HCT116 (cell line): ENCODE results near the gene ZP3. TPM values are rescaled to one million over a fixed set of nuclear protein-coding genes. Genes with fewer than 3 reads are reported as not detected.

Source experiments
- ATAC-seq: fragments of 200-7000 bp; cut with Tn5 transposase; 2 replicates; pipeline ENCODE4 v1.9.1; 2020; ENCODE audit warnings: mild to moderate bottlenecking, moderate library complexity
- BruUV-seq: library from RNA; stranded (reverse); fragments of 400-500 nt; replicated peaks from 2 replicates; lab custom pipeline; 2021; lab: Mats Ljungman, UMichigan
- CTCF ChIA-PET: fragments of 300-600 bp; sonication (Branson Sonifier 250); formaldehyde crosslinking; loops from one replicate; lab custom pipeline; 2021; ENCODE audit warnings: antibody characterized with exemption; lab: Charles Lee
- POLR2A ChIA-PET: fragments of 300-600, 350-600 bp; sonication (Branson Sonifier 250); formaldehyde crosslinking; loops from one replicate; lab custom pipeline; 2021; ENCODE audit warnings: antibody characterized with exemption; lab: Charles Lee
- RAD21 ChIA-PET, 2 experiments: fragments of 300-600 bp; sonication (Branson Sonifier 250); formaldehyde crosslinking; loops; one replicate each; lab custom pipeline; 2023; ENCODE audit warnings: low total read pairs in 2 of 2; ENCODE audit not compliant: uncharacterized antibody in 2 of 2, unreplicated experiment in 2 of 2, low non-redundant PET in 1 of 2; lab: Charles Lee
- DNase-seq: peaks from one replicate; pipeline ENCODE4 v3.0.0-alpha.2; 2010; ENCODE audit warnings: low read depth, low spot score
- H2AFZ ChIP-seq: fragments of 200-600 bp; shearing (Covaris generic), sonication (generic); 2 replicates; pipeline ENCODE4 v1.6.1; 2017; ENCODE audit warnings: low read depth, mixed run types, mixed read lengths, antibody characterized with exemption, low read length; ENCODE audit not compliant: poor library complexity, severe bottlenecking
- H3K27ac ChIP-seq: 2 replicates; pipeline ENCODE4 v1.5.1; 2012; ENCODE audit warnings: low read depth, low read length
- H3K27me3 ChIP-seq: fragments of 200-600 bp; sonication (generic); 2 replicates; pipeline ENCODE4 v1.6.1; 2016; ENCODE audit warnings: mixed run types, low read length, mixed read lengths; ENCODE audit not compliant: insufficient read depth
- H3K36me3 ChIP-seq, 2 experiments: fragments of 200-500 bp in 1 of 2; fragments of 200-600 bp in 1 of 2; sonication (Bioruptor generic) in 1 of 2; sonication (generic) in 1 of 2; 2 replicates each; pipeline versions ENCODE4 v1.5.1 to v1.6.1; 2014 to 2016; ENCODE audit warnings: low read length in 2 of 2, inconsistent platforms in 1 of 2, mixed read lengths in 1 of 2, mixed run types in 1 of 2; ENCODE audit not compliant: insufficient read depth in 2 of 2, control insufficient read depth in 1 of 2
- H3K4me1 ChIP-seq, 2 experiments: fragments of 200-600 bp in 1 of 2; sonication (generic) in 1 of 2; 2 replicates each; pipeline versions ENCODE4 v1.5.1 to v1.6.1; 2012 to 2017; ENCODE audit warnings: low read length in 2 of 2, inconsistent platforms in 1 of 2, mild to moderate bottlenecking in 1 of 2, mixed read lengths in 1 of 2, mixed run types in 1 of 2, moderate library complexity in 1 of 2; ENCODE audit not compliant: insufficient read depth in 2 of 2, control insufficient read depth in 1 of 2
- H3K4me2 ChIP-seq: fragments of 200-600 bp; sonication (generic); 2 replicates; pipeline ENCODE4 v1.6.1; 2017; ENCODE audit warnings: mixed run types, low read length, mixed read lengths
- H3K4me3 ChIP-seq, 2 experiments: fragments of 200-600 bp in 1 of 2; sonication (generic) in 1 of 2; replicated peaks in 1 of 2; 2 replicates each; pipeline ENCODE4 v1.5.1; 2011 to 2016; ENCODE audit warnings: low read length in 2 of 2, control low read depth in 1 of 2, low read depth in 1 of 2, mild to moderate bottlenecking in 1 of 2, mixed read lengths in 1 of 2, mixed run types in 1 of 2
- H3K79me2 ChIP-seq: fragments of 200-600 bp; sonication (generic); 2 replicates; pipeline ENCODE4 v1.6.1; 2017; ENCODE audit warnings: mild to moderate bottlenecking, mixed run types, low read length, moderate library complexity, mixed read lengths; ENCODE audit not compliant: insufficient read depth
- H3K9ac ChIP-seq: fragments of 200-600 bp; sonication (generic); 2 replicates; pipeline ENCODE4 v1.6.1; 2016; ENCODE audit warnings: low read length, mixed read lengths
- H3K9me2 ChIP-seq: fragments of 200-600 bp; sonication (generic), shearing (Covaris generic); 2 replicates; pipeline ENCODE4 v1.6.1; 2017; ENCODE audit warnings: mixed run types, mild to moderate bottlenecking, moderate library complexity; ENCODE audit not compliant: insufficient read depth
- H3K9me3 ChIP-seq, 2 experiments: fragments of 200-500 bp in 1 of 2; fragments of 200-600 bp in 1 of 2; sonication (Bioruptor generic) in 1 of 2; sonication (generic) in 1 of 2; 2 replicates each; pipeline ENCODE4 v1.6.1; 2014 to 2017; ENCODE audit warnings: low read length in 2 of 2, mixed read lengths in 2 of 2, inconsistent platforms in 1 of 2, low read depth in 1 of 2, mild to moderate bottlenecking in 1 of 2, mixed run types in 1 of 2, moderate library complexity in 1 of 2; ENCODE audit not compliant: control insufficient read depth in 1 of 2, insufficient read depth in 1 of 2
- H4K20me1 ChIP-seq: fragments of 200-600 bp; sonication (generic), shearing (Covaris generic); 2 replicates; pipeline ENCODE4 v1.6.1; 2017; ENCODE audit warnings: mixed run types, mild to moderate bottlenecking, moderate library complexity; ENCODE audit not compliant: insufficient read depth
- ATF3 ChIP-seq: IDR thresholded peaks from 2 replicates; pipeline ENCODE4 v1.6.1; 2012
- CBX3 ChIP-seq: IDR thresholded peaks from 2 replicates; pipeline ENCODE4 v1.6.1; 2012; ENCODE audit warnings: low read depth
- CEBPB ChIP-seq: IDR thresholded peaks from 2 replicates; pipeline ENCODE4 v1.6.1; 2012; ENCODE audit warnings: low read depth
- CTCF ChIP-seq, 3 experiments: fragments of 200-600 bp in 1 of 3; sonication (generic) in 1 of 3; IDR thresholded peaks in 2 of 3; conservative IDR thresholded peaks in 1 of 3; 2 replicates each; pipeline ENCODE4 v1.5.1; 2012 to 2017; ENCODE audit warnings: low read depth in 2 of 3, low read length in 2 of 3, antibody characterized with exemption in 1 of 3, borderline replicate concordance in 1 of 3, control low read depth in 1 of 3, mild to moderate bottlenecking in 1 of 3, mixed read lengths in 1 of 3, mixed run types in 1 of 3, moderate library complexity in 1 of 3; ENCODE audit not compliant: insufficient read depth in 1 of 3
- ELF1 ChIP-seq: IDR thresholded peaks from 2 replicates; pipeline ENCODE4 v1.6.1; 2012; ENCODE audit warnings: low read depth, borderline replicate concordance
- EZH2 ChIP-seq: fragments of 200-600 bp; sonication (generic); IDR thresholded peaks from 2 replicates; pipeline ENCODE4 v1.6.1; 2017; ENCODE audit warnings: antibody characterized with exemption, mixed run types
- EZH2phosphoT487 ChIP-seq: fragments of 200-600 bp; IDR thresholded peaks from 2 replicates; pipeline ENCODE4 v1.6.1; 2018; ENCODE audit warnings: antibody characterized with exemption, borderline replicate concordance
- FOSL1 ChIP-seq: IDR thresholded peaks from 2 replicates; pipeline ENCODE4 v1.6.1; 2012; ENCODE audit warnings: low read depth
- JUND ChIP-seq: IDR thresholded peaks from 2 replicates; pipeline ENCODE4 v1.6.1; 2012
- MAX ChIP-seq: IDR thresholded peaks from 2 replicates; pipeline ENCODE4 v1.6.1; 2012
- POLR2A ChIP-seq: IDR thresholded peaks from 2 replicates; pipeline ENCODE4 v1.7.0; 2011; ENCODE audit warnings: borderline replicate concordance; ENCODE audit not compliant: insufficient read depth, insufficient read length; ENCODE audit errors: extremely low read depth
- REST ChIP-seq: IDR thresholded peaks from 2 replicates; pipeline ENCODE4 v1.6.1; 2012; ENCODE audit warnings: low read depth
- SIN3A ChIP-seq: IDR thresholded peaks from 2 replicates; pipeline ENCODE4 v1.6.1; 2012; ENCODE audit warnings: low read depth
- SP1 ChIP-seq: IDR thresholded peaks from 2 replicates; pipeline ENCODE4 v1.6.1; 2012; ENCODE audit warnings: low read depth
- SRF ChIP-seq: IDR thresholded peaks from 2 replicates; pipeline ENCODE4 v1.6.1; 2012; ENCODE audit warnings: low read depth
- YY1 ChIP-seq: IDR thresholded peaks from 2 replicates; pipeline ENCODE4 v1.6.1; 2011; ENCODE audit warnings: low read length, low read depth, moderate library complexity, mild to moderate bottlenecking; ENCODE audit not compliant: insufficient replicate concordance; ENCODE audit errors: extremely low read depth
- ZBTB33 ChIP-seq: IDR thresholded peaks from 2 replicates; pipeline ENCODE4 v1.6.1; 2011; ENCODE audit warnings: mild to moderate bottlenecking, low read length, moderate library complexity; ENCODE audit not compliant: insufficient replicate concordance; ENCODE audit errors: extremely low read depth
- ZNF274 ChIP-seq: fragments of 200-500 bp; sonication (Bioruptor generic); IDR thresholded peaks from 2 replicates; pipeline ENCODE4 v1.6.1; 2014; ENCODE audit warnings: mild to moderate bottlenecking, low read depth, low read length, inconsistent platforms
- intact Hi-C: fragments of 100-400 bp; cut with micrococcal nuclease; formaldehyde crosslinking; loops from 2 replicates; pipeline ENCODE4 v1.10.0; 2022
- total RNA-seq: library from RNA; stranded (reverse); gene quantifications from one replicate; pipeline ENCODE4 v1.2.1, GENCODE V29; 2021; ENCODE audit not compliant: unreplicated experiment

Gene ZP3
- total RNA-seq, 1 experiment from 2014 or later, result 23.4 TPM

- no peak overlapping the region for H3K9ac ChIP-seq
- no TSS peak for BruUV-seq
- intact Hi-C loops, result no loop called here
- H3K9me3 ChIP-seq, result no peaks in the 10 kb centered on the region
- H3K27me3 ChIP-seq, result no peaks in the 10 kb centered on the region
- H3K4me1 ChIP-seq, result peaks cover 23 to 53% of the 10 kb centered on the region in 2 experiments
- no peak overlapping the region for H2AFZ ChIP-seq
- CTCF ChIA-PET, result no interaction called here
- no peak for TF ChIP-seq EZH2phosphoT487
- TF ChIP-seq CEBPB, result no peak
- no peak for TF ChIP-seq SP1
- TF ChIP-seq JUND, result no peak
- no peak for TF ChIP-seq EZH2
- TF ChIP-seq ZNF274, result no peak
- TF ChIP-seq CBX3, result no peak
- no peak for TF ChIP-seq POLR2A
- no peak for TF ChIP-seq SRF
- no peak for TF ChIP-seq ATF3
- TF ChIP-seq ZBTB33, result no peak
- no peak for TF ChIP-seq CTCF (IDR thresholded peaks at IDR 0.05 in 2 of 3, conservative IDR thresholded peaks at IDR 0.05 in 1 of 3; ENCODE audit: borderline replicate concordance in 1 of 3, insufficient read depth in 1 of 3, low read depth in 2 of 3, low read length in 2 of 3)
- no peak for TF ChIP-seq FOSL1
- no peak for TF ChIP-seq YY1
- TF ChIP-seq ELF1, result no peak
- no peak for TF ChIP-seq SIN3A
- no peak for TF ChIP-seq REST
- TF ChIP-seq MAX, result no peak
- POLR2A ChIA-PET, result no interaction called here
- H3K27ac ChIP-seq, result no peak overlapping the region
- no peak for ATAC-seq
- H3K9me2 ChIP-seq, result no peaks in the 10 kb centered on the region
- DNase-seq, result no peak
- H3K36me3 ChIP-seq, result no peaks in the 10 kb centered on the region
- RAD21 ChIA-PET, result no interaction called here
- no peaks in the 10 kb centered on the region for H4K20me1 ChIP-seq
- no peak overlapping the region for H3K4me2 ChIP-seq
- H3K79me2 ChIP-seq, result no peaks in the 10 kb centered on the region; the same call in 1 of the 2 replicates
- no peak overlapping the region for H3K4me3 ChIP-seq
Observed at GRCh38 chr7:76395965-76396726, 28.6 kb upstream of the ZP3 start.
